Thymus (tissue), 11 donors: Measurements from ENCODE around the gene PRODH. TPM values are rescaled to one million over a fixed set of nuclear protein-coding genes. Genes with fewer than 3 reads are reported as not detected.
"Not testable (repeated sequence)": the region's sequence is repeated elsewhere in the genome, so short reads cannot be mapped to it uniquely, and the experiment has no call there.

Experiments used
- DNase-seq, 9 donors: peaks; one replicate each; pipeline ENCODE4 v3.0.0-alpha.2; 2013; ENCODE audit warnings: low spot score in 9 of 9, low read depth in 6 of 9, missing footprints in 1 of 9
- H3K27ac ChIP-seq, 2 donors: one replicate each; pipeline ENCODE4 v1.5.1; 2013; ENCODE audit warnings: control low read depth in 1 of 2, low read depth in 1 of 2, low read length in 1 of 2, mild to moderate bottlenecking in 1 of 2, moderate library complexity in 1 of 2
- H3K27me3 ChIP-seq, 2 donors: one replicate each; pipeline ENCODE4 v1.5.1; 2013; ENCODE audit warnings: low read length in 1 of 2; ENCODE audit not compliant: control insufficient read depth in 2 of 2, insufficient read depth in 1 of 2
- H3K36me3 ChIP-seq, 2 donors: one replicate each; pipeline ENCODE4 v1.5.1; 2013; ENCODE audit warnings: low read length in 1 of 2, mild to moderate bottlenecking in 1 of 2, moderate library complexity in 1 of 2; ENCODE audit not compliant: control insufficient read depth in 2 of 2, insufficient read depth in 2 of 2
- H3K4me1 ChIP-seq, 2 donors: one replicate each; pipeline ENCODE4 v1.5.1; 2013; ENCODE audit warnings: low read length in 2 of 2; ENCODE audit not compliant: control insufficient read depth in 2 of 2, insufficient read depth in 2 of 2
- H3K4me3 ChIP-seq, 2 donors: one replicate each; pipeline ENCODE4 v1.5.1; 2013; ENCODE audit warnings: low read length in 2 of 2, control low read depth in 1 of 2, mild to moderate bottlenecking in 1 of 2
- H3K9me3 ChIP-seq, 2 donors: one replicate each; pipeline ENCODE4 v1.5.1; 2013; ENCODE audit warnings: low read length in 1 of 2, mild to moderate bottlenecking in 1 of 2; ENCODE audit not compliant: control insufficient read depth in 2 of 2, insufficient read depth in 1 of 2
- WGBS: extraction: QIAGEN DNeasy Blood & Tissue Kit; methylation state at CpG from one replicate; pipeline ENCODE4 v1.1.7; 2013; 5-methylcytosine and 5-hydroxymethylcytosine counted together
- polyA plus RNA-seq: library from polyadenylated mRNA; stranded (reverse); fragments of 200-250 nt; gene quantifications from one replicate; pipeline ENCODE4 v1.2.3, GENCODE V29; 2013
- total RNA-seq: library from RNA; stranded (reverse); fragments of 120-200 nt; gene quantifications from one replicate; pipeline ENCODE4 v1.2.4, GENCODE V29; 2013
- donor health status: healthy.

The PRODH gene
- total and polyA plus RNA-seq, 2 donors = 2.9 to 3.3 TPM

- WGBS = no CpG with 5 or more reads among the region's 36 CpGs
- not testable (repeated sequence) for H3K4me3 ChIP-seq, H3K9me3 ChIP-seq, H3K27ac ChIP-seq, DNase-seq, H3K4me1 ChIP-seq, H3K36me3 ChIP-seq, H3K27me3 ChIP-seq
These were observed 29.7 kb downstream of the PRODH start for GRCh38 chr22:18906410-18906745.

- Histone ChIP-seq H3K27me3 (no peaks in the 10 kb centered on the region), H3K9me3 (no peaks in the 10 kb centered on the region), H3K4me3 (no peak within 1 kb of the TSS), H3K27ac (no peak within 1 kb of the TSS), H3K36me3 (no peaks in the 10 kb centered on the region), H3K4me1 (no peaks in the 10 kb centered on the region)
- DNase-seq = no peak
- WGBS = 22% methylated on average over 10 of the region's 77 CpGs
These were observed 30.3 kb downstream of the PRODH start, which contains the start of gene DGCR6 for GRCh38 chr22:18905540-18906409. Gene DGCR6 (plus strand): TSS chr22:18906320. CDS start chr22:18906375, 55 bp downstream.

GRCh38 chr22:18896037-18896657 lies 39.9 kb downstream of the PRODH start:
- not testable (repeated sequence) for H3K4me1 ChIP-seq, H3K27me3 ChIP-seq, H3K9me3 ChIP-seq, H3K27ac ChIP-seq, H3K4me3 ChIP-seq, H3K36me3 ChIP-seq
- 91% methylated on average over 6 of the region's 7 CpGs for WGBS
- DNase-seq = peak in 2 of 9 donors; percentile 8 to 15

DNA sequence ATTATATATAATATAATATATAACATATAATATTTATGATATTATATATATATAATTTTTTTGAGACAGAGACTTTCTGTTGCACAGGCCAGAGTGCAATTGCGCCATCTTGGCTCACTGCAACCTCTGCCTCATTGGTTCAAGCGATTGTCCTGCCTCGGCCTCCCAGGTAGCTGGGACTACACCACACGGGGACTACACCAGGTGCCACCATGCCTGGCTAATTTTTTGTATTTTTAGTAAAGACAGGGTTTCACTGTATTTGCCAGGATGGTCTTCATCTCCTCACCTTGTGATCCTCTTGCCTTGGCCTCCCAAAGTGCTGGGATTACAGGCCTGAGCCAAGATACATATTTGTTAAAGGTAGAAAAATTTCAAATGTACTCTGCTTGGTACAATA lies 42.3 kb downstream of the PRODH start:
- H3K27me3 ChIP-seq, H3K36me3 ChIP-seq, H3K9me3 ChIP-seq, H3K4me1 ChIP-seq, H3K27ac ChIP-seq, DNase-seq, H3K4me3 ChIP-seq: not testable (repeated sequence)
- WGBS = no CpG with 5 or more reads among the region's 4 CpGs

- not testable (repeated sequence) for H3K4me1 ChIP-seq, H3K27ac ChIP-seq, DNase-seq, H3K9me3 ChIP-seq, H3K36me3 ChIP-seq, H3K4me3 ChIP-seq, H3K27me3 ChIP-seq
- no CpG with 5 or more reads among the region's 5 CpGs for WGBS
These were observed 45.4 kb downstream of the PRODH start for GRCh38 chr22:18890510-18891192.

- no peak overlapping the region for H3K27ac ChIP-seq
- no peak overlapping the region for H3K4me3 ChIP-seq
- no peak for DNase-seq
- H3K9me3 ChIP-seq = no peaks in the 10 kb centered on the region
- 93% methylated on average over 1 of the region's 8 CpGs for WGBS
- no peaks in the 10 kb centered on the region for H3K36me3 ChIP-seq
- H3K4me1 ChIP-seq = no peaks in the 10 kb centered on the region
- no peaks in the 10 kb centered on the region for H3K27me3 ChIP-seq
These were observed 48.0 kb downstream of the PRODH start for GRCh38 chr22:18888115-18888514.

GRCh38 chr22:18884465-18884864 lies 51.6 kb downstream of the PRODH start:
- not testable (repeated sequence) for H3K27me3 ChIP-seq, H3K36me3 ChIP-seq, H3K4me3 ChIP-seq, H3K4me1 ChIP-seq, H3K9me3 ChIP-seq, H3K27ac ChIP-seq
- WGBS = 93% methylated on average over 4 of the region's 4 CpGs
- peak in 1 of 9 donors; percentile 0 for DNase-seq

GRCh38 chr22:18881260-18881659 lies 54.8 kb downstream of the PRODH start:
- 2% methylated on average over 3 of the region's 3 CpGs for WGBS
- H3K9me3 ChIP-seq, H3K4me3 ChIP-seq, H3K36me3 ChIP-seq, H3K27ac ChIP-seq, H3K27me3 ChIP-seq, H3K4me1 ChIP-seq: not testable (repeated sequence)
- peak in 3 of 9 donors; percentile 10 to 41 (median 20) for DNase-seq
